Neuronal stem cell (in vitro differentiated cells): ENCODE data around the gene VOPP1.
A peak's percentile ranks its signal among the peaks of the same experiment; 100 is the strongest.

Experiments used
- DNase-seq: peaks from one replicate; pipeline ENCODE4 v3.0.0-alpha.2; 2013; ENCODE audit warnings: low spot score
- H2AFZ ChIP-seq: one replicate; pipeline ENCODE4 v1.6.1; 2013; ENCODE audit warnings: mild to moderate bottlenecking, low read length, inconsistent platforms
- H2AK5ac ChIP-seq: 2 replicates; pipeline ENCODE4 v1.6.1; 2013; ENCODE audit warnings: low read depth, mild to moderate bottlenecking, inconsistent platforms, low read length, moderate library complexity, mixed read lengths
- H2BK120ac ChIP-seq: 2 replicates; pipeline ENCODE4 v1.6.1; 2013; ENCODE audit warnings: low read depth, mild to moderate bottlenecking, inconsistent platforms, low read length, moderate library complexity, mixed read lengths
- H2BK12ac ChIP-seq: one replicate; pipeline ENCODE4 v1.6.1; 2013; ENCODE audit warnings: low read length, inconsistent platforms
- H2BK15ac ChIP-seq: 2 replicates; pipeline ENCODE4 v1.6.1; 2013; ENCODE audit warnings: mild to moderate bottlenecking, low read length, inconsistent platforms, mixed read lengths
- H2BK5ac ChIP-seq: one replicate; pipeline ENCODE4 v1.6.1; 2013; ENCODE audit warnings: inconsistent platforms, mild to moderate bottlenecking, low read length, moderate library complexity
- H3K14ac ChIP-seq: one replicate; pipeline ENCODE4 v1.6.1; 2013; ENCODE audit warnings: low read length, inconsistent platforms
- H3K18ac ChIP-seq: 2 replicates; pipeline ENCODE4 v1.6.1; 2013; ENCODE audit warnings: low read length, inconsistent platforms
- H3K23ac ChIP-seq: 2 replicates; pipeline ENCODE4 v1.6.1; 2013; ENCODE audit warnings: low read depth, mild to moderate bottlenecking, mixed read lengths, low read length, inconsistent platforms; ENCODE audit not compliant: poor library complexity
- H3K27ac ChIP-seq: replicated peaks from 3 replicates; pipeline ENCODE4 v1.5.1; 2013; ENCODE audit warnings: low read length, inconsistent platforms
- H3K27me3 ChIP-seq, 3 experiments: 2 replicates each; pipeline ENCODE4 v1.6.1; 2013; ENCODE audit warnings: low read length in 3 of 3, mild to moderate bottlenecking in 2 of 3, inconsistent platforms in 1 of 3, low read depth in 1 of 3, mixed read lengths in 1 of 3, moderate library complexity in 1 of 3; ENCODE audit not compliant: control insufficient read depth in 3 of 3, insufficient read depth in 3 of 3
- H3K36me3 ChIP-seq, 2 donors: replicated peaks in 1 of 2; 2 replicates each; pipeline ENCODE4 v1.6.1; 2013; ENCODE audit warnings: low read length in 2 of 2; ENCODE audit not compliant: control insufficient read depth in 2 of 2, insufficient read depth in 2 of 2
- H3K4ac ChIP-seq: 2 replicates; pipeline ENCODE4 v1.6.1; 2013; ENCODE audit warnings: inconsistent platforms, mild to moderate bottlenecking, low read length, moderate library complexity
- H3K4me1 ChIP-seq, 2 donors: 1 replicate in 1 of 2; 2 replicates in 1 of 2; pipeline ENCODE4 v1.6.1; 2013; ENCODE audit warnings: low read length in 2 of 2, low read depth in 1 of 2; ENCODE audit not compliant: control insufficient read depth in 2 of 2, insufficient read depth in 1 of 2
- H3K4me2 ChIP-seq: one replicate; pipeline ENCODE4 v1.6.1; 2013; ENCODE audit warnings: mild to moderate bottlenecking, low read length, inconsistent platforms; ENCODE audit not compliant: insufficient read depth, poor library complexity, severe bottlenecking
- H3K4me3 ChIP-seq, 2 donors: 2 replicates each; pipeline ENCODE4 v1.5.1; 2013; ENCODE audit warnings: low read length in 2 of 2, mild to moderate bottlenecking in 2 of 2, inconsistent platforms in 1 of 2, moderate library complexity in 1 of 2
- H3K79me1 ChIP-seq: one replicate; pipeline ENCODE4 v1.6.1; 2013; ENCODE audit warnings: low read depth, mild to moderate bottlenecking, inconsistent platforms, low read length, moderate library complexity
- H3K9ac ChIP-seq: one replicate; pipeline ENCODE4 v1.6.1; 2013; ENCODE audit warnings: mild to moderate bottlenecking, low read depth, low read length, inconsistent platforms; ENCODE audit not compliant: poor library complexity
- H3K9me3 ChIP-seq, 2 donors: replicated peaks in 1 of 2; 2 replicates each; pipeline versions ENCODE3 to v1.6.1; 2013; ENCODE audit warnings: low read length in 2 of 2, mild to moderate bottlenecking in 2 of 2, inconsistent platforms in 1 of 2, low read depth in 1 of 2, mixed read lengths in 1 of 2, moderate library complexity in 1 of 2; ENCODE audit not compliant: control insufficient read depth in 2 of 2, insufficient read depth in 1 of 2
- H4K8ac ChIP-seq: one replicate; pipeline ENCODE4 v1.6.1; 2013; ENCODE audit warnings: low read depth, mild to moderate bottlenecking, inconsistent platforms, low read length, moderate library complexity
- H4K91ac ChIP-seq: one replicate; pipeline ENCODE4 v1.6.1; 2013; ENCODE audit warnings: low read length, low read depth, mild to moderate bottlenecking, inconsistent platforms; ENCODE audit not compliant: poor library complexity
- WGBS, 2 donors: extraction: QIAGEN DNeasy Blood & Tissue Kit; methylation state at CpG; one replicate each; pipeline ENCODE4 v1.1.7; 2013; ENCODE audit warnings: missing lambda C conversion rate in 2 of 2, mixed read lengths in 1 of 2; ENCODE audit not compliant: insufficient read length in 2 of 2, insufficient replicate concordance in 1 of 2; ENCODE audit errors: extremely low coverage in 2 of 2; 5-methylcytosine and 5-hydroxymethylcytosine counted together

Gene VOPP1

GRCh38 chr7:55517191-55517633 lies 55.1 kb downstream of the VOPP1 start:
- no peak overlapping the region for H3K27ac ChIP-seq
- WGBS, 2 donors, result no CpG with 5 or more reads among the region's 12 CpGs

GRCh38 chr7:55516409-55516808 lies 55.9 kb downstream of the VOPP1 start:
- Histone ChIP-seq H3K9ac (no peak overlapping the region), H3K9me3 (no peaks in the 10 kb centered on the region), H2BK15ac (no peak overlapping the region), H3K4me3 (no peak overlapping the region), H3K4me1 (peaks cover 3 to 8% of the 10 kb centered on the region in 2 donors), H3K4me2 (no peak overlapping the region), H3K79me1 (no peaks in the 10 kb centered on the region), H2BK5ac (no peak overlapping the region), H3K27ac (no peak overlapping the region), H2BK12ac (no peak overlapping the region), H2AFZ (no peak overlapping the region), H3K4ac (no peak overlapping the region), H3K23ac (no peak overlapping the region), H3K18ac (no peak overlapping the region), H3K36me3 (peaks cover 5 to 65% of the 10 kb centered on the region in 2 donors), H3K27me3 (no peaks in the 10 kb centered on the region), H3K14ac (no peak overlapping the region), H2BK120ac (no peak overlapping the region), H2AK5ac (no peak overlapping the region), H4K91ac (no peak overlapping the region), H4K8ac (no peak overlapping the region)
- no peak for DNase-seq
- no CpG with 5 or more reads among the region's 4 CpGs for WGBS, 2 donors

More at GRCh38 chr7:55517191-55517633, 55.1 kb downstream of the VOPP1 start:
- H2BK120ac ChIP-seq, result no peak overlapping the region
- no peak overlapping the region for H4K91ac ChIP-seq
- H2AK5ac ChIP-seq, result no peak overlapping the region
- no peak overlapping the region for H3K23ac ChIP-seq
- no peaks in the 10 kb centered on the region for H3K27me3 ChIP-seq
- peaks cover 5 to 65% of the 10 kb centered on the region in 2 donors for H3K36me3 ChIP-seq
- H2BK15ac ChIP-seq, result no peak overlapping the region
- no peak overlapping the region for H3K4me3 ChIP-seq
- H3K14ac ChIP-seq, result no peak overlapping the region
- H3K18ac ChIP-seq, result peak overlapping the region; percentile 31
- no peak overlapping the region for H3K4ac ChIP-seq
- H2BK12ac ChIP-seq, result no peak overlapping the region
- no peak overlapping the region for H3K9ac ChIP-seq
- peaks cover 10% of the 10 kb centered on the region in 2 donors for H3K4me1 ChIP-seq
- no peak overlapping the region for H4K8ac ChIP-seq
- no peak overlapping the region for H2AFZ ChIP-seq
- no peaks in the 10 kb centered on the region for H3K9me3 ChIP-seq
- H3K4me2 ChIP-seq, result no peak overlapping the region
- no peak overlapping the region for H2BK5ac ChIP-seq
- no peaks in the 10 kb centered on the region for H3K79me1 ChIP-seq
- no peak for DNase-seq

DNA sequence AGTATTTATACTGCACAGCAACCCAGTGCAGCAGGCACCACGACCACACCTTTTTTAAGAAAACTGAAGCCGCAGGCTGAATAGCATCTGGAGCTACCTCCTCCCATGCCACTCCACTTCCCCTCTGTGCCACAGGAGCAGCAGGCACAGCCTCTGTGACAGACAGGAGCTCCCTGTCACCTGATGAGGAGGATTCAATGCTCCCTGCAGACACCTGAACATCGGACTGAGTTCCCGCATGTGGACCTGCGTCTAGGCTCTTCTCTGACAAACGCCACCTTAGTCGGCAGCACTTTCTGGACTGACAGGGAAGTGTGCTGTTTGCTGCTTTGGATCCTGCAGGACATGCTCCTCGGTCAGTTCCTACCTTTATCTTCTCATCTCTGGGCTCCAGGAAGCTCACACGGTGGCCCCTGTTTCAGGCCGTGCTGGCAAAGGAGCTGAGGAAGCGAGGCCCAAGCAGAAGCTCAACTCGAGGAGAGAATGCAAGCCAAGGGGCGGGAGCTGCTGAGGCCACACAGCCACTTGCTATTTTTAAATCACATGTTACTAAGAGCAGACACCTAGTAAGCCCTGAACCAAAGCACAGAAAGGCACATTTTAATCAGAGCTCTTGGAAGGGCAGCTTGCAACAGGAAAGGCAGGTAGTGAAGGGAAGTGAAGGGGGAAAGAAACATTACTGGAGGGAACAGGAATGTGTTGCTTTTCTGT lies 56.6 kb downstream of the VOPP1 start:
- no CpG with 5 or more reads among the region's 13 CpGs for WGBS, 2 donors
- Histone ChIP-seq H3K36me3 (peaks cover 5 to 62% of the 10 kb centered on the region in 2 donors), H2BK120ac (no peak overlapping the region), H3K4me3 (no peak overlapping the region), H3K27ac (no peak overlapping the region), H4K91ac (no peak overlapping the region), H2AK5ac (no peak overlapping the region), H3K23ac (no peak overlapping the region), H3K9ac (no peak overlapping the region), H3K79me1 (no peaks in the 10 kb centered on the region), H3K27me3 (no peaks in the 10 kb centered on the region), H2BK12ac (no peak overlapping the region), H2BK15ac (no peak overlapping the region), H2BK5ac (no peak overlapping the region), H4K8ac (no peak overlapping the region), H3K4me1 (peaks cover 2 to 8% of the 10 kb centered on the region in 2 donors), H3K4me2 (no peak overlapping the region), H3K4ac (no peak overlapping the region), H3K18ac (no peak overlapping the region), H3K14ac (no peak overlapping the region), H3K9me3 (no peaks in the 10 kb centered on the region), H2AFZ (no peak overlapping the region)
- no peak for DNase-seq

DNA sequence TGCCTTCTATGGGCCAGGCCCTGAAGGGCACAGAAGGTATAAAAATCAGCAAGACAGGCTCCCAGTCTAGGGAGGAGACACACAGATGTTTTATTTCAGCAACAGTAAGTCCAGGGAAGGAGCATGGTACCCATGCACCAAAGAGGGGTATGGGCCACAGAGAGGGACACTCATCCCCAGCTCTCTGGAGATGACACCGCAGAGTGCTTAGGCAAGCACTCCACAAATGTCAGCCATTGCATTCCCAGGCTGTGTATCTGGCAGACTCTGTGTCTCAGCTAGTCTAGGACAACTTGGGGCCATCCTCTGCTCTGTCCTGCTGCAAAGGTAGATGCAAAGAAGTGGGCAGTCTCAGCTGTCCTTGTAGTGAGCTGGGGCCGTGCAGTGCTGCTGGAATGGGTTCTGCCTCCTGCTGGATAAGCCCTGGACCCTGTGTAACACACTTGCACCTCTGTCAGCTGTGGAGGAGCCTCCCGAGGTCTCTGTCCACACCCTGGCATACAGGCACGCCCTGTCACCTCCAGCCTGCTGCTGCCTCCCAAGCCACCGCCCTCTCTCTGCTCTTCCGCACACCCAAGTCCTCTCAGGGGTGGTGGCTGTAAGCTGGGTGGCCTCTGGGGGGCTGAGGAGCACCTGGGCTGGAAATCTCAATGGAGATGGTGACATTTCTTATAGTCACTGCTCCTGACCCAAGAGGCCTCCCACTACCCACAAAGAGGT lies 57.6 kb downstream of the VOPP1 start:
- peaks cover 2 to 8% of the 10 kb centered on the region in 2 donors for H3K4me1 ChIP-seq
- no peak overlapping the region for H3K27ac ChIP-seq
- no peak for DNase-seq
- no peak overlapping the region for H4K8ac ChIP-seq
- no peak overlapping the region for H3K4ac ChIP-seq
- no peak overlapping the region for H3K18ac ChIP-seq
- no peak overlapping the region for H2AK5ac ChIP-seq
- H2AFZ ChIP-seq, result no peak overlapping the region
- no peak overlapping the region for H3K4me2 ChIP-seq
- no CpG with 5 or more reads among the region's 6 CpGs for WGBS, 2 donors
- H3K23ac ChIP-seq, result peak overlapping the region; percentile 53
- H3K9me3 ChIP-seq, result no peaks in the 10 kb centered on the region
- H3K27me3 ChIP-seq, result no peaks in the 10 kb centered on the region
- no peak overlapping the region for H3K14ac ChIP-seq
- H2BK120ac ChIP-seq, result no peak overlapping the region
- peak overlapping the region; percentile 35 for H2BK5ac ChIP-seq
- no peak overlapping the region for H2BK12ac ChIP-seq
- no peak overlapping the region for H3K9ac ChIP-seq
- no peaks in the 10 kb centered on the region for H3K79me1 ChIP-seq
- H2BK15ac ChIP-seq, result no peak overlapping the region
- H3K36me3 ChIP-seq, result peaks cover 5 to 58% of the 10 kb centered on the region in 2 donors
- no peak overlapping the region for H4K91ac ChIP-seq
- no peak overlapping the region for H3K4me3 ChIP-seq
